Measurements from ENCODE around the gene NDUFAF7.

NDUFAF7 gene

DNA sequence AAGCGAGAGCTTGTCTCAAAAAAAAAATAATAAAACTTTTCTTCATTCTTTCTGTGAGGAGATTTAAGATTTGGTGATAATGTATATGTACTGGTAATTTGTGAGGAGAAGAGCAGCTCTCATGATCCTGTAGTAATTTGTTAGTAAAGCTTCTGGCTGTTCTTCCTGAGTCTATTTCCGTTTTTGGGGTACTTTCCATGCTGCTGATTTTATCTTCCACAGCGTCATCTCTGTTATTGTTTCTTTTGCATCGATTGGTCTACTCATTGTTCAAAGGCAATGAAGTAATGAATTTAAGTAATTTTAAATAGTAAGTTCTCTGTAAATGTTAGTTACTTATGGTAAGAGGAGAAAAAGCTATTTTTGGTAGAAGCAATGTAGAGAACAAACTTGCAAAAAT, 12.0 kb downstream of the NDUFAF7 start:
- Histone ChIP-seq H3K9me3 (ENCODE audit: insufficient read depth, low read length, severe bottlenecking) (no peaks in the 10 kb centered on the region), H2AFZ (ENCODE audit: low read depth, low read length) (no peak overlapping the region), H3K9ac (ENCODE audit: low read depth, low read length) (no peak overlapping the region), H3K79me2 (ENCODE audit: insufficient read depth, low read length) (no peaks in the 10 kb centered on the region), H4K20me1 (ENCODE audit: insufficient read depth, low read length) (no peaks in the 10 kb centered on the region), H3K36me3 (ENCODE audit: insufficient read depth, low read length) (peaks cover 64% of the 10 kb centered on the region), H3K27me3 (ENCODE audit: insufficient read depth, low read length, poor library complexity) (no peaks in the 10 kb centered on the region), H3K4me1 (ENCODE audit: insufficient read depth, low read length) (no peaks in the 10 kb centered on the region), H3K4me3 (ENCODE audit: low read depth in 1 of 2, low read length in 2 of 2) (no peak overlapping the region), H3K27ac (ENCODE audit: low read length) (no peak overlapping the region), H3K4me2 (ENCODE audit: insufficient read depth, low read length) (no peak overlapping the region)
- DNase-seq (no peak), ATAC-seq (ENCODE audit: insufficient read depth, low read depth) (no peak)
- TF ChIP-seq, protein P1, sequence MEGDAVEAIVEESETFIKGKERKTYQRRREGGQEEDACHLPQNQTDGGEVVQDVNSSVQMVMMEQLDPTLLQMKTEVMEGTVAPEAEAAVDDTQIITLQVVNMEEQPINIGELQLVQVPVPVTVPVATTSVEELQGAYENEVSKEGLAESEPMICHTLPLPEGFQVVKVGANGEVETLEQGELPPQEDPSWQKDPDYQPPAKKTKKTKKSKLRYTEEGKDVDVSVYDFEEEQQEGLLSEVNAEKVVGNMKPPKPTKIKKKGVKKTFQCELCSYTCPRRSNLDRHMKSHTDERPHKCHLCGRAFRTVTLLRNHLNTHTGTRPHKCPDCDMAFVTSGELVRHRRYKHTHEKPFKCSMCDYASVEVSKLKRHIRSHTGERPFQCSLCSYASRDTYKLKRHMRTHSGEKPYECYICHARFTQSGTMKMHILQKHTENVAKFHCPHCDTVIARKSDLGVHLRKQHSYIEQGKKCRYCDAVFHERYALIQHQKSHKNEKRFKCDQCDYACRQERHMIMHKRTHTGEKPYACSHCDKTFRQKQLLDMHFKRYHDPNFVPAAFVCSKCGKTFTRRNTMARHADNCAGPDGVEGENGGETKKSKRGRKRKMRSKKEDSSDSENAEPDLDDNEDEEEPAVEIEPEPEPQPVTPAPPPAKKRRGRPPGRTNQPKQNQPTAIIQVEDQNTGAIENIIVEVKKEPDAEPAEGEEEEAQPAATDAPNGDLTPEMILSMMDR (IDR thresholded peaks at IDR 0.05; ENCODE audit: borderline replicate concordance, extremely low read depth, low read length, poor library complexity, severe bottlenecking) = no peak
- TF ChIP-seq EZH2 (IDR thresholded peaks at IDR 0.05; ENCODE audit: borderline replicate concordance, low read depth, low read length, severe bottlenecking) = no peak

DNA sequence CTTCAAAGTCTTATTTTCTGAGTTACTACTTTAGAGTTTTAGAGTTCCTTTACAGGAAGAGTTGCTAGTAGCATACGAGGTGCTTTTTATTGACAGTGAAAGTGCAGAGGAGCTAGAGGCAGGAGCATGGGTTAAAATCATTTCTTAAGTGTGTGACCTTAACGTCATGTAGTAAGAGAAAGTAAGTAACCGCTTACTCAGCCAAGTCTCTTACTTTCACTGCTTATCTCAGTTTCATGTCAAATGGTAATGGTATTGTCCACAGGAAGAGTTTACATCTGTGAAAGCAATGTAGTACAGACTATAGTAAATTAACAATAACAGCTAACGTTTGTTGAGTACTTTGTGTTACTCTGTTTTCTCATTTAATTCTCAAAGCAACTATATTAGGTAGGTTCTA, 12.6 kb downstream of the NDUFAF7 start:
- Histone ChIP-seq H3K9ac (ENCODE audit: low read depth, low read length) (no peak overlapping the region), H3K4me3 (ENCODE audit: low read depth in 1 of 2, low read length in 2 of 2) (no peak overlapping the region), H3K79me2 (ENCODE audit: insufficient read depth, low read length) (no peaks in the 10 kb centered on the region), H2AFZ (ENCODE audit: low read depth, low read length) (no peak overlapping the region), H3K36me3 (ENCODE audit: insufficient read depth, low read length) (peaks cover 70% of the 10 kb centered on the region), H3K27ac (ENCODE audit: low read length) (no peak overlapping the region), H3K4me1 (ENCODE audit: insufficient read depth, low read length) (no peaks in the 10 kb centered on the region), H3K4me2 (ENCODE audit: insufficient read depth, low read length) (no peak overlapping the region), H4K20me1 (ENCODE audit: insufficient read depth, low read length) (no peaks in the 10 kb centered on the region), H3K9me3 (ENCODE audit: insufficient read depth, low read length, severe bottlenecking) (no peaks in the 10 kb centered on the region), H3K27me3 (ENCODE audit: insufficient read depth, low read length, poor library complexity) (no peaks in the 10 kb centered on the region)
- ATAC-seq (ENCODE audit: insufficient read depth, low read depth) (no peak), DNase-seq (no peak)
- no peak for TF ChIP-seq EZH2 (IDR thresholded peaks at IDR 0.05; ENCODE audit: borderline replicate concordance, low read depth, low read length, severe bottlenecking)
- TF ChIP-seq, protein P1 (IDR thresholded peaks at IDR 0.05; ENCODE audit: borderline replicate concordance, extremely low read depth, low read length, poor library complexity, severe bottlenecking) = no peak

DNA sequence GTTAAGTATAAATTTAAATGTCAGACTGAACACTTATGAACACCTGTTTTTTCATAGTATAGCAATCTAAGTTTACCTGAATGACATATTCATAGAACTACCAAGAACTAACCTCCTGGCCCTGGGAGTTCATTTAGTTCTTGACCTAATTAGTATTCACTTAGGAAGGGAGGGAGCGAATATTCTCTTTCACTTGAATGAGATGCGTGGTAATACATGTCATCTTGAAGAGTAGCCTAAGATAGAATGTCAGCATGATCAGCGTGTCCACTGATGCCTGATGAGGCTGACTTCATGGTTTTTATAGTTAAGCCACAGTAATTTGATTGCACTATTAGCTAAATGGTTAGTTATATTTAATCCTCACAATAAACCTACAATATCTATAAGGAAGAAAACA, 13.3 kb downstream of the NDUFAF7 start:
- no peak overlapping the region for H3K4me3 ChIP-seq (ENCODE audit: low read depth in 1 of 2, low read length in 2 of 2)

More for the DNA sequence above, 13.3 kb downstream of the NDUFAF7 start:
- ATAC-seq (ENCODE audit: insufficient read depth, low read depth) = no peak; the same call in 2 of the 3 replicates
- no peaks in the 10 kb centered on the region for H3K27me3 ChIP-seq (ENCODE audit: insufficient read depth, low read length, poor library complexity)
- H3K79me2 ChIP-seq (ENCODE audit: insufficient read depth, low read length) = no peaks in the 10 kb centered on the region
- no peak for DNase-seq
- no peaks in the 10 kb centered on the region for H3K4me1 ChIP-seq (ENCODE audit: insufficient read depth, low read length)
- H3K9ac ChIP-seq (ENCODE audit: low read depth, low read length) = no peak overlapping the region
- TF ChIP-seq EZH2 (IDR thresholded peaks at IDR 0.05; ENCODE audit: borderline replicate concordance, low read depth, low read length, severe bottlenecking) = no peak
- TF ChIP-seq, protein P1 (IDR thresholded peaks at IDR 0.05; ENCODE audit: borderline replicate concordance, extremely low read depth, low read length, poor library complexity, severe bottlenecking) = no peak
- H3K36me3 ChIP-seq (ENCODE audit: insufficient read depth, low read length) = peaks cover 70% of the 10 kb centered on the region
- H4K20me1 ChIP-seq (ENCODE audit: insufficient read depth, low read length) = no peaks in the 10 kb centered on the region
- H3K4me2 ChIP-seq (ENCODE audit: insufficient read depth, low read length) = no peak overlapping the region
- H2AFZ ChIP-seq (ENCODE audit: low read depth, low read length) = no peak overlapping the region
- no peak overlapping the region for H3K27ac ChIP-seq (ENCODE audit: low read length)
- no peaks in the 10 kb centered on the region for H3K9me3 ChIP-seq (ENCODE audit: insufficient read depth, low read length, severe bottlenecking)
